Mesothelial cell of epicardium (in vitro differentiated cells): Measurements from ENCODE around the gene ADORA2B. TPM values are rescaled to one million over a fixed set of nuclear protein-coding genes. Genes with fewer than 3 reads are reported as not detected.

Experiments
- DNase-seq, 2 experiments: peaks; one replicate each; pipeline ENCODE4 v3.0.0; 2021; ENCODE audit warnings: low spot score in 2 of 2; ENCODE audit not compliant: unreplicated experiment in 2 of 2
- H3K27ac Mint-ChIP-seq: 2 replicates; pipeline ENCODE4 v1.8.0; 2021; ENCODE audit warnings: mixed read lengths
- H3K27me3 Mint-ChIP-seq: 2 replicates; pipeline ENCODE4 v1.8.0; 2021; ENCODE audit warnings: low read depth, mixed read lengths
- H3K36me3 Mint-ChIP-seq: 2 replicates; pipeline ENCODE4 v1.8.0; 2021; ENCODE audit warnings: mixed read lengths
- H3K4me1 Mint-ChIP-seq: 2 replicates; pipeline ENCODE4 v1.8.0; 2021; ENCODE audit warnings: mixed read lengths
- H3K4me3 Mint-ChIP-seq: 2 replicates; pipeline ENCODE4 v1.8.0; 2021; ENCODE audit warnings: mild to moderate bottlenecking, moderate library complexity, mixed read lengths
- H3K9me3 Mint-ChIP-seq: 2 replicates; pipeline ENCODE4 v1.8.0; 2021; ENCODE audit warnings: mixed read lengths
- CTCF ChIP-seq: fragments of 200-600 bp; sonication (generic); IDR thresholded peaks from one replicate; pipeline ENCODE4 v1.5.0; 2021; ENCODE audit warnings: antibody characterized with exemption; ENCODE audit not compliant: unreplicated experiment
- total RNA-seq: library from RNA; stranded (reverse); gene quantifications from 3 replicates; pipeline ENCODE4 v1.2.1, GENCODE V29; 2021

Gene ADORA2B
- total RNA-seq, 1 donor from 2014 or later, result 4.6 TPM

- peaks cover 5% of the 10 kb centered on the region for H3K9me3 Mint-ChIP-seq
- H3K27ac Mint-ChIP-seq, result no peak overlapping the region
- no peaks in the 10 kb centered on the region for H3K27me3 Mint-ChIP-seq
- H3K4me1 Mint-ChIP-seq, result peaks cover 2% of the 10 kb centered on the region
- DNase-seq, result no peak
- H3K4me3 Mint-ChIP-seq, result no peak overlapping the region
- TF ChIP-seq CTCF, result no peak
- H3K36me3 Mint-ChIP-seq, result no peaks in the 10 kb centered on the region
Observed at GRCh38 chr17:15926039-15926740, 18.7 kb upstream of the ADORA2B start.

DNA sequence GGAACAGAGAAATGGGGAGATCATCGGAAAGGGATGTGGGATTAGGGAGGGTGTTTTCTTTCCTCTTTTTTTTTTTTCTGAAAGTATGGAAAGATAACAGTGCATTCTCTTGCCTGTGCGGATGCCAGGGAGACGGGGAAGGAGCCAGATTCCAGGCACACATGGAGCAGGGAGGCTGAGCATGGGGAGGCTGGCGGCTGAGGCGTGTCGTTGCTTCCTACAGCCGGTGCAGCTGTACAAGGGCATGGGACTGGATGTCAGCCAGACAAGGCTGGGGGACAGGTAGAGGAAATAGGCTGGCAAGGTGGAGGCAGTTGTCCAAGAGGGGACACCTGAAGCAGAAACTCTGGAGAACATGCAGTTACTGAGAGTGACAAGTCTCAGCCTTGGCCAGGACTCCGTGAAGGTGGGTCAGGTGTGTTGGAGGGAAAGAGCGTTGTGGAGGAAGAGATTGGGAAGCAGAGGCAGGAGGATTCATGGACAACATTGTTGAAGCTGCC lies 16.6 kb upstream of the ADORA2B start:
- DNase-seq, result no peak
- peaks cover 2% of the 10 kb centered on the region for H3K4me1 Mint-ChIP-seq
- H3K27me3 Mint-ChIP-seq, result no peaks in the 10 kb centered on the region
- TF ChIP-seq CTCF, result no peak
- H3K4me3 Mint-ChIP-seq, result no peak overlapping the region
- no peak overlapping the region for H3K27ac Mint-ChIP-seq
- H3K36me3 Mint-ChIP-seq, result no peaks in the 10 kb centered on the region
- no peaks in the 10 kb centered on the region for H3K9me3 Mint-ChIP-seq

DNA sequence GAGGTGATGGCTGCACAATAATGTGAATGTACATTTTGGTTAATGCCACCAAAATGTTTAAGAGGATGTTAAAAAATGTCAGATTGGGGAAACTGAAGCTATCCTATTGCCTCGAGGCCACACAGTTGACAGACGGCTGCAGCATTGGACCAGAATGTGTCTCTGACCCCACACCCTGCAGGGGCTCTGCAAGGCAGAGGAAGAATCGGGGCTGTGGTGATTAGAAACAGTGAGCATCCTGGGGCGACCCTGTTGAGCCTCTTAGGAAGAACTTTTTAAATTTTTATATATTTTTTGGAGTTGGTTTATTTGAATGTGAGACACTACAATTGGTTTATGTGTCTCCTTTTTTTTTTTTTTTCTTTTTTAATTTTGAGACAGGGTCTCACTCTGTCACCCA lies 15.0 kb upstream of the ADORA2B start:
- Mint-ChIP-seq H3K27ac (no peak overlapping the region), H3K36me3 (no peaks in the 10 kb centered on the region), H3K4me1 (peaks cover 2% of the 10 kb centered on the region), H3K4me3 (no peak overlapping the region), H3K27me3 (no peaks in the 10 kb centered on the region), H3K9me3 (peaks cover under 1% of the 10 kb centered on the region)
- DNase-seq, result no peak
- no peak for TF ChIP-seq CTCF

DNA sequence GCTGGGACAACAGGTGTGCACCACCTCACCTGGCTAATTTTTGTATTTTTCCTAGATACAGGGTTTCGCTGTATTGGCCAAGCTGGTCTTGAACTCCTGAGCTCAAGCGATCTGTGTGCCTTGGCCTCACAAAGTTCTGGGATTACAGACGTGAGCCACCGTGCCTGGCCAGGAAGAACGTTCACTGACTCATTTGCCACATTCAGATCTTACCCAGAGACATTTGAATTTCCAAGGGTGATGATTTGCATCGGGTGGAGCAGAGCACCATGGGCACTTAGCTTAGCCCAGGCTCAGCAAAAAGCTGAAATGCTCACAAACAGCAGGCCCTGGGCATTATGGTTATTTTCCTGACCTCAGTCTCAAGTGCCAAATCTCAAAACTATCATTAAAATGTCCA lies 14.5 kb upstream of the ADORA2B start:
- no peak overlapping the region for H3K27ac Mint-ChIP-seq
- H3K27me3 Mint-ChIP-seq, result no peaks in the 10 kb centered on the region
- H3K9me3 Mint-ChIP-seq, result peaks cover 5% of the 10 kb centered on the region
- peaks cover 2% of the 10 kb centered on the region for H3K4me1 Mint-ChIP-seq
- DNase-seq, result no peak
- no peak for TF ChIP-seq CTCF
- no peaks in the 10 kb centered on the region for H3K36me3 Mint-ChIP-seq
- H3K4me3 Mint-ChIP-seq, result no peak overlapping the region

GRCh38 chr17:15931394-15931793 lies 13.5 kb upstream of the ADORA2B start:
- DNase-seq, result no peak
- Mint-ChIP-seq H3K4me3 (no peak overlapping the region), H3K4me1 (no peaks in the 10 kb centered on the region), H3K27me3 (no peaks in the 10 kb centered on the region), H3K27ac (no peak overlapping the region), H3K36me3 (no peaks in the 10 kb centered on the region), H3K9me3 (peaks cover 7% of the 10 kb centered on the region)
- TF ChIP-seq CTCF, result no peak
